Fibroblast of lung (primary cell): ENCODE measurements around the gene KRTAP21-3.

Experiments used
- EZH2 ChIP-seq: IDR thresholded peaks from 2 replicates; pipeline ENCODE4 v1.5.1; 2012; ENCODE audit warnings: low read length, control low read depth, mild to moderate bottlenecking; ENCODE audit errors: missing control alignments
- TF ChIP-seq, protein P1 (sequence below), 2 donors: IDR thresholded peaks in 1 of 2; conservative IDR thresholded peaks in 1 of 2; 1 replicate in 1 of 2; 2 replicates in 1 of 2; pipeline ENCODE4 v1.5.1; 2011 to 2012; ENCODE audit warnings: low read length in 2 of 2, control low read depth in 1 of 2, inconsistent platforms in 1 of 2, low read depth in 1 of 2, mild to moderate bottlenecking in 1 of 2

DNA sequence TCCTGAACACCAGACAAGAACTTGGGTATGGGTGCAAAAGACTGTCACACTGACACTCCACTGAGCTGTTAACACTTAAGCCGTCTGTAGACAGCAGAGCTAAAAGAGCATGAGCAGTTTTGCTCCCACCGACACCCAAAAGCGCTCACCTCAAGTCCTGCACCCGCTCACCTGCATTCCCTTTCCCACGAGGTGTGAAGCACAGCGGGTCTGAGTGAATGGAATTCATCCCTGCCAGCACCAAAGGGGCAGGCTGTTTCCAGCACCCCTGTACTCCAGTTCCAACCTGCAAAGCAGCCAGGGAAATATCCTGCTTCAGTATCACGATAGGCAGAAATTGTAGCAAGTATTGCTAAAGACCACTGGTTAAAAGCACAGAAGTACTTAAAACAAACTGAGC lies 28.8 kb downstream of the KRTAP21-3 start:
- TF ChIP-seq, protein P1, sequence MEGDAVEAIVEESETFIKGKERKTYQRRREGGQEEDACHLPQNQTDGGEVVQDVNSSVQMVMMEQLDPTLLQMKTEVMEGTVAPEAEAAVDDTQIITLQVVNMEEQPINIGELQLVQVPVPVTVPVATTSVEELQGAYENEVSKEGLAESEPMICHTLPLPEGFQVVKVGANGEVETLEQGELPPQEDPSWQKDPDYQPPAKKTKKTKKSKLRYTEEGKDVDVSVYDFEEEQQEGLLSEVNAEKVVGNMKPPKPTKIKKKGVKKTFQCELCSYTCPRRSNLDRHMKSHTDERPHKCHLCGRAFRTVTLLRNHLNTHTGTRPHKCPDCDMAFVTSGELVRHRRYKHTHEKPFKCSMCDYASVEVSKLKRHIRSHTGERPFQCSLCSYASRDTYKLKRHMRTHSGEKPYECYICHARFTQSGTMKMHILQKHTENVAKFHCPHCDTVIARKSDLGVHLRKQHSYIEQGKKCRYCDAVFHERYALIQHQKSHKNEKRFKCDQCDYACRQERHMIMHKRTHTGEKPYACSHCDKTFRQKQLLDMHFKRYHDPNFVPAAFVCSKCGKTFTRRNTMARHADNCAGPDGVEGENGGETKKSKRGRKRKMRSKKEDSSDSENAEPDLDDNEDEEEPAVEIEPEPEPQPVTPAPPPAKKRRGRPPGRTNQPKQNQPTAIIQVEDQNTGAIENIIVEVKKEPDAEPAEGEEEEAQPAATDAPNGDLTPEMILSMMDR (conservative IDR thresholded peaks at IDR 0.05 in 1 of 2, IDR thresholded peaks at IDR 0.05 in 1 of 2; ENCODE audit: low read depth in 1 of 2, low read length in 2 of 2), result no peak
- TF ChIP-seq EZH2, result no peak
